Measurements from ENCODE around the gene LRRC40.

GRCh38 chr1:70195342-70195741 is 10.0 kb downstream of the LRRC40 start:
- TF ChIP-seq CTCF (IDR thresholded peaks at IDR 0.05) (no peak), POLR2A (IDR thresholded peaks at IDR 0.05) (no peak)
